ENCODE measurements around the gene SNX27.
"Not testable (repeated sequence)": the region's sequence is repeated elsewhere in the genome, so short reads cannot be mapped to it uniquely, and the experiment has no call there.

The SNX27 gene

DNA sequence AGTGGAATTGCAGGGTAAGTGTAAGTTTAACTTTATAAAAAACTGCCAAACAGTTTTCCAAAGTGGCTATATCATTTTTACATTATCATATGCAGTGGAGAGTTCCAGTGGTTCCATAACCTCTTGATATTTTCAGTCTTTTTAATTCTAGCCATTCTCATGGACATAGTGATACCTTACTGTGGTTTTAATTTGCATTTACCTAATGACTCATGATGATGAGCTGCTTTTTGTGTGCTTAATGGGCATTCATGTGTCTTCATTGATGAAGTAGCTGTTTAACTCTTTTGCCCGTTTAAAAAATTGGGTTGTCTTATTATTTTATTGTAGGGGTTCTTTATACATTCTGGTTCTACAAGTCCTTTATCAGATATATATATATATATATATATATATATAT lies 29.4 kb downstream of the SNX27 start:
- DNase-seq = no peak

DNA sequence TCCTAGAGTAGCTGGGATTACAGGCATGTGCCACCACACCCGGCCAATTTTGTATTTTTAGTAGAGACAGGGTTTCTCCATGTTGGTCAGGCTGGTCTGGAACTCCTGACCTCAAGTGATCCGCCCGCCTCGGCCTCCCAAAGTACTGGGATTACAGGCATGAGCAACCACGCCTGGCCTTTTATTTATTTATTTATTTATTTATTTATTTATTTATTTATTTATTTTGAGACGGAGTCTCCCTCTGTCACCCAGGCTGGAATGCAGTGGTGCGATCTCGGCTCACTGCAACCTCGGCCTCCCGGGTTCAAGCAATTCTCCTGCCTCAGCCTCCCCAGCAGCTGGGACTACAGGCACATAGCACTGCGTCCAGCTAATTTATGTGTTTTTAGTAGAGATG lies 31.2 kb downstream of the SNX27 start:
- not testable (repeated sequence) for DNase-seq

DNA sequence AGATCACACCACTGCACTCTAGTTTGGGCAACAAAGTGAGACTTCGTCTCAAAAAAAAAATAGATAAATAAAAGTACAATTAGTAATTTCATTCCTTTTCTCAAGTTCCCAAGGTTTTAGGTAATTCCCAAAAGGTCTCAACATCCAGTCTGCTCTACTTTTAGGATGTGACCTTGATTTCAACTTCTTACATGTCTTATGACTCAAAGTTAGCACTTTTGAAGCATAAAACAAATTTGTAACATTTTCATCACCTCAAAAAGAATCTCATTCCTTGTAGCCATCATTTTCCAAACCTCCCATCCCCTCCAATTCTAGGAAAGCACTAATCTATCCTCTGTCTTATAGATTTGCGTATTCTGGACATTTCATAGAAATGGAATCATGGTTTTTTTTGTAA lies 32.2 kb downstream of the SNX27 start:
- DNase-seq = no peak

DNA sequence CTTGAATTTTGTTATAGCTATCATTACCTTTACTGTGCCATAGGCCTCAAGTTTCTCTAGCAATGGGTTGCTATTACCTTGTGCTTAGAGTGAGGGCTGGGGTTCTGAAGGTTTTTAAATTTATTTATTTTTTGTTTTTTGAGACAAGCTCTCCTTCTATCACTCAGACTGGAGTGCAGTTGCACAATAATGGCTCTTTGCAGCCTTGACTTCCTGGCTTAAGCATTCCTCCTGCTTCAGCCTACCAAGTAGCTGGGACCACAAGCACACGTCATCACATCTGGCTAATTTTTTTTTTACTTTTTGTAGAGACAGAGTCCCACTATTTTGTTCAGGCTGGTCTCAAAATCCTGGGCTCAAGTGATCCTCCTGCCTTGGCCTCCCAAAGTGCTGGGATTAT lies 41.5 kb downstream of the SNX27 start:
- no peak for DNase-seq

DNA sequence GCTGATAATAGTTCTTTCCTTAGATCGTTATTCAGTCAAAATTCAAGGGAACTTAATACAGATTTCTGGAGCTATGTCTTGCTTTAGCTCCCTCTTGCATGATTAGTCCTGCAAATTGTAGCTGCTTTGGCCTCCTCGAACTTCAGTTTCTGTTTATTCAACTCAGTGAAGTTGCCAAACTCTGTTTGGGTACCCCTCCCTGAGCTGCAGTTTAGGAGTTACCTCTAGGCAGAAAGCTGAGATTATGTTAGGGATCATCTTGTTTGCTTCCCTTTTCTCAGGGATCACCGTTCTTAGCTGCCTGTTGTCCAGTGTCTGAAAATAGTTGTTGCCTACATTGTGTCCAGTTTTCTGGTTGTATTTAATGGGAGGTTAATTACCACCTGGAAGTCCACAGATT lies 43.5 kb downstream of the SNX27 start:
- DNase-seq = no peak

DNA sequence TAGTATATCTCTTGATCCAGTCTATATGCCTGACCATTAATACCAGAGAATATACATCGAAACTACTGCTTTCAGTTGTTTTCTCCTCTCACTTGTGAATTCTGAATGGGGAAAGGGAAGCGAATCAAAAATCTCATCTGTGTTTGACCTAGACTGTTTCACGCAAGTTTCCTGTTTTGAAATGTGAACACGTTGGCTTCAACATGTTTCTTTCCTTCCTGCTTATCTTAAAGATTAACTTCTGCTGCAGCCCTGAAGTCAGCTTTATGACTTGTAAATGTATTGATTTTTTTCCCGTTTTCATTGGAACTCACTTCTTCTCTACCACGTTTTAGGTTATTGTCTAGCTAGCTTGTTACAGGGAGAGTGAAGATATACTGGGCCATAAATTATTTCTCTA lies 49.9 kb downstream of the SNX27 start:
- DNase-seq = no peak

DNA sequence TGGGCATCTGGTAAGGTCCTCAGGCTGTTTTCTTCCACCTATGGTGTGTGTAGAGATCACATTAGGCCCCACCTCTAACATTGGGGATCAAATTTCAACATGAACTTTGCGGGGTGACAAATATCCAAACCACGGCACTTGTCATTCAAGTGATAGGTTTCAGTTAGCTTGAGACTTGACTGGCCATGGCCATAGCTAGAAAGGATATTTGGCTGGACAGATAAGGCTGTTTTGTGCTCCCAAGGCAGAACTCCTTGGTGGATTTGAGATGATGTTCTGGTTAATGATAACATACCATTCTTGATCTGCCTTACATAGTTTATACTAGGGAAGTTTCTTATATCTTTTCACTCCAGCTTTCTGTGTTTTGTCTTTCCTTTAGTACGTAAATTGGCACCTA lies 56.2 kb downstream of the SNX27 start:
- DNase-seq = no peak

DNA sequence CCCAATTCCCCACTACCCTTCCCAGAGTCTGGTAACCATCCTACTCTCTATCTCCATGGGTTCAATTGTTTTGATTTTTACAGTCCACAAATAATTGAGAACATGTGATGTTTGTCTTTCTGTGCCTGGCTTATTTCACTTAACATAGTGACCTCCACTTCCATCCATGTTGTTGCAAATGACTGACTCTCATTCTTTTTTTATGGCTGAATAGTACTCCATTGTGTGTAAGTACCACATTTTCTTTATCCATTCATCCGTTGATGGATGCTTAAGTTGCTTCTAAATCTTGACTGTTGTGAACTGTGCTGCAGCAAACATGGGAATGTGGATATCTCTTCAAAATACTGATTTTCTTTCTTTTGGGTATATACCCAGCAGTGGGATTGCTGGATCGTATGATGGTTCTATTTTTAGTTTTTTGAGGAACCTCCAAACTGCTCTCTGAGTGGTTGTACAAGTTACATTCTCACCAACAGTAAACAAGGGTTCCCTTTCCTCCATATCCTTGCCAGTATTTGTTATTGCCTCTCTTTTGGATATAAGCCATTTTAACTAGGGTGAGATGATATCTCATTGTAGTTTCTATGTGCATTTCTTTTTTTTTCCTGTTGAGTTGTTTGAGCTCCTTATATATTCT lies 58.3 kb downstream of the SNX27 start:
- DNase-seq = not testable (repeated sequence)

DNA sequence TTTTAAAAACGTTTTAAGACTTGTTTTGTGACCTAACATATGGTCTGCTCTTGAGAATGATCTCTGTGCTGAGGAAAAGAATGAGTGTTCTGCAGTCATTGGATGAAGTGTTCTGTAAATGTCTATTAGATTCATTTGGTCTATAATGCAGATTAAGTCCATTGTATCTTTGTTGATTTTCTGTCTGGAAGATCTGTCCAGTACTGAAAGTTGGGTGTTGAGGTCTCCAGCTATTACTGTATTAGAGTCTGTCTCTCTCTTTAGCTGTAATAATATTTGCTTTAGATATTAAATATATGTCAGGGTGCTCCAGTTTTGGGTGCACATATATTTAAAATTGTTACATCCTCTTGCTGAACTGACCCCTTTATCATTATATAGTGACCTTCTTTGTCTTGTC lies 61.6 kb downstream of the SNX27 start:
- DNase-seq = no peak

DNA sequence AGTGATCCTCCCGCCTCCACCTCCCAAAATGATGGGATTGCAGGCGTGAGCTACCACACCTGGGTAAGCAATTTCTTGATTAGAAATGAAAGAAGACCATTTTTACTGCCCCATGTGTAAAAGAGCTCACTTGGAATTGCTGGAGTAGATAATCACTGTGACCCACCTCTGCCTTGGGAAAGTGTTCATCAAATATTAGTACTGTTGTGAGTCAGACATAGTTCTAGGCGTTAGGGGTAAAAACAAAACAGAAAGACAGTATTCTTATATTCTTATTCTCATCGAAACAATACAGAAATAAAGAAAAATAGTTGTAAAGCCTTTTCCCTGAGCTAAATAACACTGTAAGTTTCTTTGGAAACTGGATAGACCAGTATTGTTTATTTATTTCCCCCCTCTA lies 68.5 kb downstream of the SNX27 start:
- no peak for DNase-seq

DNA sequence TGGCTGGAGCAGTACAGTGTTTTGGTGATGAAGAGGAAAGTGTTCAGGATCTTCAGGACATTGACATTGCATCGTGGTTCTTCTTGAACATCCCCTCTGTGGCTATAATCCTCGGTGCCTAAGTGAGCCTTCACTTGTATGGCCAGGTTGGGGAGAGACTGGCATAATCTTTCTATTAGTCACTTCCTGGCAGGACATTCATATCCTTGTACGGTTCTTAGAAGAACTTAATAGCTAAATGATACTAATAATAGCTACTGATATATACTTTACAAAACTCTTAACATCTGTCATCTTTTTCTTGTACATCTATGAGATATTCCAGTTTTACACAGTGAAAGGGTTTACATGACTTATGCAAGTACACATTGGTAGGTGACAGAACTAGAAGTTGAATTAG lies 69.0 kb downstream of the SNX27 start:
- DNase-seq = no peak

DNA sequence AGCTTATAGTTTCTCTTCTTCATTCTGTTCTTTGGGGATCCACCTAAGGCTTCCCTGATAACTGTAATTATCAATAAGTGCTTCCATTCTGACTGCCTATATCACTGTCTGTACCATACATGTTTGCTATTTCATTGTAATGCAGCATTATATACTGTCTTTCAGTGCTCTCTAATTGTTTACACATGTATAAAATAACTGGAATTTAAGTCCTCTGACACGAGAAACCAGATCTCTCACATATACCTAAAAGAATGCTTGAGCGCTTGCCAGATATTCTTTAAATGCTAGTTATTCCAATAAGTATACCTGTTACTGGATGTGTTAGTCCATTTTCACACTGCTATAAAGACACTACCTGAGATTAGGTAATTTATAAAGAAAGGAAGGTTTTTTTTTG lies 70.1 kb downstream of the SNX27 start:
- no peak for DNase-seq

DNA sequence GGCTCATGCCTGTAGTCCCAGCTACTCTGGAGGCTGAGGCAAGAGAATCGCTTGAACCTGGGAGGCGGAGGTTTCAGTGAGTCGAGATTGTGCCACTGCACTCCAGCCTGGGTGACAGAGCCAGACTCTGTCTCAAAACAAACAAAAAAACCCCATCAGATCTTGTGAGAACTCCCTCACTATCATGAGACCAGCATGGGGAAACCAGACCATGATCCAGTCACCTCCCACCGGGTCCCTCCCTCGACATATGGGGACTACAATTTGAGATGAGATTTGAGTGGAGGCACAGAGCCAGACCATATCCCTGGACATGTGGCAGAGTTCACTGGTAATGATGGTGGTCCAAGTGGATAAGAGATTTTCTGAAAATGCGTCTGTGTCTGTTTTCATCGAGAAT lies 71.1 kb downstream of the SNX27 start:
- DNase-seq = not testable (repeated sequence)

DNA sequence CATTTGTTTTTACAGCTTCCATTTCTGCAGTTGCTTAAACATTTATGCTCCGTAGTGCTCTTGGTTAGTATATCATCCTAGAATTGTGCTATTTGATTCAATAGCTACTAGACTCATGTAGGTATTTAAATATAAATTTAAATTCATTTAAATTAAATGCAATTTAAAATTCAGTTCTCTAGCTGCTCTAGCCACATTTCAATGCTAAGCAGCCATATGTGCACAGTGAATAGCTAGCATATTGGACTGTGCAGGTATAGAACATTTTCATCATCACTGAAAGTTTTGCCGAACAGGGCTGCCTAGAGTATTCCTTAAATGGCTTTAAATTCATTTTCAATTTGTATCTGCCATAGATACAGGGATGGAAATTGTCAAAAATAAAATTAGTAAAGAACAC lies 72.3 kb downstream of the SNX27 start:
- DNase-seq = no peak

DNA sequence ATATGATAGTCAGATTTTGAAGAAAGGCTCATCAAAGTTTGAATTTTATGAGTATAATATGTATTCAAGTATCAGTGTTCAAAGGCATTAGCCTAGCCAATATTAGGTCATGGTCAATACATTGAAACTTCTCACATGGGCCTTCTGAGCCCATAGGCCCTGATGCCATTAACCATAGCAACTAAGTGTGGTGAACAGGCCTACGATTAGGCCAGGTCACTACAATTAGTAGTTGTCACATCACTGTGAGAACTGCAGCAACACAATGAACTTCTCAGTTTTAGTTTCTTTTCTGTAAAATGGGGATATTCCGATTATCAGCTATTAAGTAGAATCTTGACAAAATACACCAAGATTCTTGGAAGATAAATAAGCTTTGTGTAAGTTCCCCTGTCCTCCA lies 74.7 kb downstream of the SNX27 start:
- no peak for DNase-seq

DNA sequence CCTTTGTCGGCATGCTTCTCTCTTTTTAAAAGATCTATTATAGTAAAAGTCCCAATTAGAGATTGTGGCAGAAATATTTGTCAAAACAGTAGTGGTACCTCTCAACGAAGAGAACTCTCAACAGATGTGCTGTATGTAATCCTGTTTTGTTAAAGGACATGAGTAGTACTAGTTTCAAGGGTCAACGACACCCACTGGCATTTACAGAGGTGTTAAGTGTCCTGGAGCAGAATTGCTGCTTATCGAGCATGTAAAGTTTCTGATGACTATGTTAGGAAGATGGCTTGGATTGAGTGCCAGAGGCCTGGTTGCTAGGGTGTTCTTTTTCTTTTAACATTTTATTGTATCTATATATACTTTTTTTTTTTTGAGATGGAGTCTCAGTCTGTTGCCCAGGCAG lies 77.6 kb downstream of the SNX27 start:
- DNase-seq = no peak

DNA sequence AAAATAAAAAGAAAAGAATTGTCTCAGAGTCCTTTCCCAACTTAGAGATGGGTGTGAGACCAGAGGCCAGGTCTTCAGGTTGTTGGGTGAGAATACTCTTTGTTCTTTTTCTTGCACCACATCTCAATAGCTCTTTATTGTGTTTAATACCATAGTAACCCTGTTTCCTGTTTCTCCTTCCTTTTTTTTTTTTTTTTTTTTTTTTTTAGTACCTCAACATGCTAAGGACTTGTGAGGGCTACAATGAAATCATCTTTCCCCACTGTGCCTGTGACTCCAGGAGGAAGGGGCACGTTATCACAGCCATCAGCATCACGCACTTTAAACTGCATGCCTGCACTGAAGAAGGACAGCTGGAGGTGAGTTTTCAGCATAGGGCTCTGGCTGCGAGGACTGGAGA lies 80.4 kb downstream of the SNX27 start:
- DNase-seq = no peak

DNA sequence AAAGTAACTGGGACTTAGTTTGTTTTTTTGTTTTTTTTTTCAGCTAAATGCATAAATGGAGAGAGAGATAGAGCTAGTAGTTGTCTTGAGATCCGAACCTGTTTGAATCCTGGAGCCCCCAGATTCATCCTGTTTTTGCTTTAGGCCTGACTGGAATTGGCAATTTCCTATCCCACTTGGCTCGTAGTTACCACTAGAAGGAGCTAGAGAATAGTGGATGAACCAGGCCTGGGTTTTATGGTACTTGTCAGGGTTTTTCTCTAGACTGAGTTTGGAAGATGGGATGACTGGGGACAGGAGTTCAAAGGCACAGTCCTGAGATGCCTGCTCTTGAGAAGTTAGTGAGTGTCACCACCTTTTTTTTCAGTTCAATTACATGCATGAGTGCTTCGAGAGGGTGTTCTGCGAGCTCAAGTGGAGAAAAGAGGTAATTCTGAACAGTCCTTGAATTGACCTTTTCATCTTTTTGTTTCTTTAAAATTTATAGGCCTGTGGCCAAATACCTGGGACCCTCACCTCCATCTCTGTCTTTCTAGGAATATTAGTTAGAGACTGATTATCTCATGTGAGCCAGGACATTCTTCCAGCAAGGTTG lies 81.3 kb downstream of the SNX27 start:
- DNase-seq = no peak

DNA sequence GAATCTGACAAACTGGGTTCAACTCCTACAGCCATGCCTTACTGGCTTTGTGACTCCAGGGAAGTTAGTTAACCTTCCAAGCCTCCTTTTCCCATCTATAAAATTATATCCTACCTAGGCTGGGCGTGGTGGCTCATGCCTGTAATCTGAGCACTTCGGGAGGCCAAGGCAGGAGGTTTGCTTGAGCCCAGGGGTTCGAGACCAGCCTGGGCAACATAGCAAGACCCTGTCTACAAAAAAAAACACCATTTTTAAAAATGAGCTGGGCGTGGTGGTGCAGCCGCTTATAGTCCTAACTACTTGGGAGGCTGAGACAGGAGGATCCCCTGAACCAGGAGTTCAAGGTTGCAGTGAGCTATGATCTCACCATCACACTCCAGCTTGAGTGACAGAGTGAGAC lies 89.7 kb downstream of the SNX27 start:
- DNase-seq = no peak

DNA sequence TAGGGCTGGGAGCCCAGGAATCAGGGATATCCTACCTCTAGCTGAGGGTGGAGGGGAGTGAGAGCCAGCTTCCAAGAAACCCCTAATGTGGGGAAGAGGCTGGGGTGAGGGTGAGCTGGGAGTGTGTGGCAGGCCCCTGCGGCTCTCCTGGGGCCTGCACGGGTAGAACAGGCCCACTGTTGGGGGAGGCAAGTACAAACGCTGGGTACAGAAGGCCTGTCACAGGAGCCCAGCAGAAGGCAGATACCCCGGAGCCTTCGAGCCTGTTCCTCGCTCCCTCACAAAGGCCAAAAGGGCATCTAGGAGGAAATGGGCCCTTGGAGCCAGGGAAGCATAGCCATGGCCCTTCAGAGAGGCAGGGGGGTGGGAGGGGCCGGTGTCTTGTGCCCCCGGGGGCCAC lies 91.1 kb downstream of the SNX27 start:
- DNase-seq = no peak

DNA sequence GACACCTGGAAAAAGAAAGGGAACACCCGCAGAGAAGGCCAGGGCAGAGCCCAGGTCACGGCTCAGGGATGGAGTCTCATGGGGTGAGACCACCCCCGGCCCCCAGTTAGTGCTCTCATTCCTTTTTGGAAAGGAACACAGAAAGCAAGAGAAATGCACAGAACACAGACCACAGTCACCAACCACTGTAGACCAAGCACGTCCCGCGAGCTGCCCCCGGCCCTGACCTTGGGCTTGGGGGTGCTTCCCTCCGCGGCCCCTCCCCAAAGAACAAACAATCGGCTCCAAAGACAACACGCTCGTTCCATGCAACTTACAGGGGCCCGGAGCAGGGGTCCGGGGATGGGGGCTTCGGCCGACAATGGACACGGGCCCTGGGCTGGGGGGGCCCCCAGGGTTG lies 92.0 kb downstream of the SNX27 start:
- DNase-seq = no peak

DNA sequence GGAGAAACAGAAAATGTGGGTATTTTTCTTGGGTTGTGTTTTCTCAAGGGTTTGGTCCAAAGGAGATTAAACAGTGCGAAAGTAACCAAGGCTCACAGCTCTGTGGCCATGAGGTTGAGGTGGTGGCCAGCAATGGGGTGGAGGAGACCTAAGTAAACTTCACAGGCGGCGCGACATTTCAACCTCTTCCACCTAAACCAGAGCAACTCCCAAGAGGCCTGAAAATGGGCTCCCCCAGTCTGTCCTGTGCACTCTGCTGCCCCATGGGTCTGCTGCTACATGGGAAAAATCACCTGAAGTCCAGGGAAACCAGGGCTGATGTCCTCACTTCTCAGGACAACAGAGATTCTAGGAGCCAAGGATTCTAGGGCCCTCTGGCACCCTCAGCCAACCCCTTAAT lies 92.4 kb downstream of the SNX27 start:
- no peak for DNase-seq

DNA sequence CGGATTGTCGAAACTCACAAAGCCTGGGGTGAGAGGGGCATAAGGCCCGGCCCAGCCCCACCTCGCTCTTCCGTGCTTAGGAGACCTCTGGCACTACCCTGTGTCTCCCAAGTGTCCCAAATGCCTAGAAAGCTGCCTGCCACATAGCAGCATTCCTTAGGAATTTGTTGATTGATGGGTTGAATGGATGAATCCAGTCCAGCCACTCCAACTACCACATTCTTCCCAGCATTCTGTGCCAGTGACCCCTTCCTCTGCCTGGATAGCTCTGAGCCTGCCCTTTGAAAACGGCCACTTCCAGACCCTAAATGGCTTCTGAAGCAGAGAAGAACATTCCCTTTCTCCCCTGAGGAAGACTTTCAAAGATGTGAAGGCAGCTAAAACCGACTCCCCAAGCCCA lies 93.3 kb downstream of the SNX27 start:
- DNase-seq = no peak

DNA sequence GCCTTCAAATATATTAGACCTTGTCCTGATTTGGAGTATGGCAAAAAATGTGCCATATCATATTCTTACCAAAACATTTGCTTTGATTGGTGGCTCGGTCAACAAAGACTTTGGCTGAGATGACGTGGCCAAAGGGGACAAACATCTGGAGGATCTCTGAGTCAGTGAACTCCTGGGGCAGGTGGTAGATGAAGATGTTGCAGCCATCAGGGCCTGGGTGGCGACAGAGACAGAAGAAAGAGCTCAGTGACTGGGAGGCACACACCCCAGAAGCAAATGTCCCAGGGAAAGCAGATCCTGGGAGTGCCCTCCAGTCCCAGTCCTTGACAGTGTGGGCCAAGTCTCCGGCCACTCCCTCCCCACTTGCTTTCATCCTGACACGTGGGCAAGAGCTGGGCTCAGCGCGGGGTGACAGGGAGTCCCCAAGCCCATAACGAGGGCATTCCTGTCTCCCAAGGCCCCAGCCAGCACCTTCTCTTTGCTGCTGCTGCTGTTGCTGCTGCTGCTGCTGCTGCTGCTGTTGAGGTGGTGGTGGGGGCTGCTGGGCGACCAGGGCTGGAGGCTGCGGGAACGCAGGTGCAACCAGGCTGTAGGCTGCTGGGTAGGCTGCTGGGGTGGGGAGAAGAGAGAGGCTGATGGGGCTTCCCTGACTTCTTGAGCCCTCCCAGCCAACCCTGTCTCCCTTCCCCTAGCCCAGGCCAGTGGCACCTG lies 94.1 kb downstream of the SNX27 start:
- DNase-seq = no peak
